Mesothelial cell of epicardium (in vitro differentiated cells): ENCODE results near the gene PTPRN2. TPM values are rescaled to one million over a fixed set of nuclear protein-coding genes. Genes with fewer than 3 reads are reported as not detected.

Experiments used
- DNase-seq, 2 experiments: peaks; one replicate each; pipeline ENCODE4 v3.0.0; 2021; ENCODE audit warnings: low spot score in 2 of 2; ENCODE audit not compliant: unreplicated experiment in 2 of 2
- H3K27ac Mint-ChIP-seq: 2 replicates; pipeline ENCODE4 v1.8.0; 2021; ENCODE audit warnings: mixed read lengths
- H3K27me3 Mint-ChIP-seq: 2 replicates; pipeline ENCODE4 v1.8.0; 2021; ENCODE audit warnings: low read depth, mixed read lengths
- H3K36me3 Mint-ChIP-seq: 2 replicates; pipeline ENCODE4 v1.8.0; 2021; ENCODE audit warnings: mixed read lengths
- H3K4me1 Mint-ChIP-seq: 2 replicates; pipeline ENCODE4 v1.8.0; 2021; ENCODE audit warnings: mixed read lengths
- H3K4me3 Mint-ChIP-seq: 2 replicates; pipeline ENCODE4 v1.8.0; 2021; ENCODE audit warnings: mild to moderate bottlenecking, moderate library complexity, mixed read lengths
- H3K9me3 Mint-ChIP-seq: 2 replicates; pipeline ENCODE4 v1.8.0; 2021; ENCODE audit warnings: mixed read lengths
- CTCF ChIP-seq: fragments of 200-600 bp; sonication (generic); IDR thresholded peaks from one replicate; pipeline ENCODE4 v1.5.0; 2021; ENCODE audit warnings: antibody characterized with exemption; ENCODE audit not compliant: unreplicated experiment
- total RNA-seq: library from RNA; stranded (reverse); gene quantifications from 3 replicates; pipeline ENCODE4 v1.2.1, GENCODE V29; 2021

The PTPRN2 gene
- total RNA-seq, 1 donor from 2014 or later, result 2.2 TPM

GRCh38 chr7:158061884-158062656 lies 525.6 kb downstream of the PTPRN2 start:
- Mint-ChIP-seq H3K4me1 (no peaks in the 10 kb centered on the region), H3K9me3 (peaks cover 13% of the 10 kb centered on the region), H3K27me3 (no peaks in the 10 kb centered on the region), H3K36me3 (no peaks in the 10 kb centered on the region), H3K4me3 (no peak overlapping the region), H3K27ac (no peak overlapping the region)
- DNase-seq, result no peak
- no peak for TF ChIP-seq CTCF

- TF ChIP-seq CTCF, result no peak
- Mint-ChIP-seq H3K4me3 (no peak overlapping the region), H3K36me3 (no peaks in the 10 kb centered on the region), H3K4me1 (no peaks in the 10 kb centered on the region), H3K27ac (no peak overlapping the region), H3K27me3 (no peaks in the 10 kb centered on the region), H3K9me3 (peaks cover 15% of the 10 kb centered on the region)
- DNase-seq, result no peak
These were observed 526.5 kb downstream of the PTPRN2 start for GRCh38 chr7:158061026-158061630.

DNA sequence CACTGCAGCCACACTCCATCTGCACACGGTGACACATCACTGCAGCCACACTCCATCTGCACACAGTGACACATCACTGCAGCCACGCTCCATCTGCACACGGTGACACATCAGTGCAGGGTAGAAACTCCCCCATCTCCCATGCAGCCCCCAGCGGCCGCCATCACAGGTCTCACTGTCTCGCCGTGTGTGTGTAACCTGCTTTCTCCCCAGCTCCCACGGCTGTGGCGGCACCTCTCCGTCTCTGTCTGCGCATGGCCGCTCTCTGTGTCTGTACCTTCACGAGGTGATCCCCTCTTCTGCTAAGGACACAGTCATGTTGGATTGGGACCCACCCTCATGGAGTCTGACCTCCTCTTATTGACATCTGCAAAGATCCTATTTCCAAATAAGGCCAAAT lies 527.4 kb downstream of the PTPRN2 start:
- TF ChIP-seq CTCF, result no peak
- no peaks in the 10 kb centered on the region for H3K36me3 Mint-ChIP-seq
- H3K4me1 Mint-ChIP-seq, result no peaks in the 10 kb centered on the region
- DNase-seq, result no peak
- H3K9me3 Mint-ChIP-seq, result peaks cover 23% of the 10 kb centered on the region
- H3K27me3 Mint-ChIP-seq, result no peaks in the 10 kb centered on the region
- no peak overlapping the region for H3K4me3 Mint-ChIP-seq
- no peak overlapping the region for H3K27ac Mint-ChIP-seq

DNA sequence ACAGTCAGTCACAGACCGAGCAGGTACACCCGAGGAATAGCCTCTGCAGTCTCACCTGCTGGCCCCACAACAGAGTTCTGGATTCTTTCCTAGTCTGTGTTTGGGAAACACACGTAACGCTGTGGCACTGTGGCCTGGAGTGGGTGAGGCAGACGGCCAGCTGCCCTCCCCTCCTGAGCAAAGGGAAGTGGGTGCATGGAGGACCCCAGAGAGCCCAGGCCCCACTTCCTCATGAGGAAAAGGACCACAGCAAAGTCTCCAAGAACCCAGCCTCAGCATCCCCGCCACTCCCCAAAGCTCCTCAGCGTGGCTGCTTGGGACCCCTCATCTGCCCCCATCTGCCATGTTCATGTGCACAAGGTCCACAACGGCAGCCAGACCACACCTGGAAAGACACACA lies 530.2 kb downstream of the PTPRN2 start:
- H3K4me1 Mint-ChIP-seq, result no peaks in the 10 kb centered on the region
- H3K36me3 Mint-ChIP-seq, result no peaks in the 10 kb centered on the region
- DNase-seq, result no peak
- H3K9me3 Mint-ChIP-seq, result peaks cover 28% of the 10 kb centered on the region
- H3K4me3 Mint-ChIP-seq, result no peak overlapping the region
- no peak for TF ChIP-seq CTCF
- H3K27ac Mint-ChIP-seq, result no peak overlapping the region
- H3K27me3 Mint-ChIP-seq, result no peaks in the 10 kb centered on the region

DNA sequence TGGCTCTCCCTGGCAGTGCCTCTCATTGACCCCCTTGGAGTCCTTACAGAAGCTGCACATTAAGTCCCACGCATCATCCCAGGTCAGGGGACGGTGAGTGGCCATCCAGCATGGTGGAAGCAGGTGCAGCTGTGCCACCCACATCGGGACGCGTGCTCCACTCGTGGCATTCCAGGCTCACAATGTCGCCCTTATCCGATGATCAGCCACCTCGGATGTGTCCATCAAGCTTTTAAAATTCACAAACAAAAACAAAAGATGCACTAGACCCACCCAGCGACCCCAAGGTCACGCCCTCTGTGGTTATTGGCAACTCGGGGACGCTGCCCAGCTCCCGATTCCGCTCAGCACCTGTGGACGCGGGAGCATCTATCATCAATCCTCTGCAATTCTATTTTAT lies 530.9 kb downstream of the PTPRN2 start:
- Mint-ChIP-seq H3K27me3 (no peaks in the 10 kb centered on the region), H3K4me1 (no peaks in the 10 kb centered on the region), H3K4me3 (no peak overlapping the region), H3K27ac (no peak overlapping the region), H3K9me3 (peaks cover 28% of the 10 kb centered on the region), H3K36me3 (no peaks in the 10 kb centered on the region)
- DNase-seq, result no peak
- TF ChIP-seq CTCF, result no peak
